Stimulated activated CD8-positive, alpha-beta memory T cell treated with anti-CD3 and anti-CD28 coated beads, Interleukin-15, amount 100 ng/mL, for 48 hours (primary cell): ENCODE results near the gene TRAPPC10.
"Not testable (repeated sequence)": the region's sequence is repeated elsewhere in the genome, so short reads cannot be mapped to it uniquely, and the experiment has no call there.

ENCODE experiments used
- DNase-seq, 2 donors: peaks; one replicate each; pipeline ENCODE4 v3.0.0-alpha.2; 2020; ENCODE audit warnings: low read depth in 2 of 2

TRAPPC10 gene

DNA sequence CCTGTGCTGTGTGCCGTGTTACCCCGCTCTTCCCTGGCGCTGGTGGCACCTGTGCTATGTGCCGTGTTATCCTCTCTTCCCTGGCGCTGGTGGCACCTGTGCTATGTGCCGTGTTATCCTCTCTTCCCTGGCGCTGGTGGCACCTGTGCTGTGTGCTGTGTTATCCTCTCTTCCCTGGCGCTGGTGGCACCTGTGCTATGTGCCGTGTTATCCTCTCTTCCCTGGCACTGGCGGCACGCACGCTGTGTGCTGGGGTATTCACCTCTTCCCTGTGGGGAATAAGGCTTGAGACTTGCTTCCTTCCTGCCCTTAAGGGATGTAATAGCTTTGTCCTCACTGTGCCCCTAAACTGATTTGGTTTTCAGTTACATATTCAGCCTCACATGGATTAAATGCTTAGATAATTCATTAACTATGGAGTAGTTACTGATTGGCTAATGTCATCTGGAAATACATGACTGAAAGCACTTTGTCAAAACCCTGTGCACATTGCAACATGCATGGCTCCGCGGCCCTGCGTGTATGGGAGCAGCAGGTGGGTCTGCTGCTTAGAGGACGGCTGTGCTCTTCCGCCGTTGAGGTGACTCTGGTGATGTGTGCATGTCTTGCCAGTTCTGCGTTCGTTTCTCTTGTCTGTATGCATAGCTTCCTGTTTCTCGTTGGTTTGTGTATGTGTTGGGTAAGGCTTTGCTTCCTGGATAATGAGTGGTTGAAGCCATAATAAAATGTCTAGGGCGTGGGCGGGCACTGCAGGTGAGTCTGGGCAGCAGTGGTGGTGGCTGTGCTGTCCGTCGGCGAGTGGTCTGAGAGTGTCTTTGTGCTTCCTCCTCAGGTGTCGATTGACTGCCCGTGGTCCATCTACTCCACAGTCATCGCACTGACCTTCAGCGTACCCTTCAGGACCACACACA is 77.1 kb downstream of the TRAPPC10 start:
- no peak for DNase-seq

DNA sequence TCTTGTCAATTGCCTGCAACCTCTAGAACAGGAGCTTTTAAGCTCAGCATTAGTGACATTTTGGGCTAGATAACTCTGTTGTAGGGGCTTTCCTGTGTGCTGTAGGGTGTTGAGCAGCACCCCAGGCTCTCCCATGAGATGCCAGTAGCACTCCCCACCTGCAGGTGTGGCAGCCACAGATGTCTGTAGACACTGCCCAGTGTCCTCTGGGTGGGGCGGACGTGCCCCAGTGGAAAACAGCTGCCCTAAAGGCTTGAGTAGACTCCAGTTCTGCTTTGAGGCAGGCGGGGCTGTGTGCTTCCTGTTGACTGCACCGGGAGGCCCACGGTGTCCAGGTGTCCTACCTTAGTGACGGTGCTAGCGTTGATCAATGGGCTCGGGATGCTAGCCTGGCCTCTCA is 78.2 kb downstream of the TRAPPC10 start:
- no peak for DNase-seq

- no peak for DNase-seq
These were observed 80.1 kb downstream of the TRAPPC10 start for GRCh38 chr21:44092211-44092610.

DNA sequence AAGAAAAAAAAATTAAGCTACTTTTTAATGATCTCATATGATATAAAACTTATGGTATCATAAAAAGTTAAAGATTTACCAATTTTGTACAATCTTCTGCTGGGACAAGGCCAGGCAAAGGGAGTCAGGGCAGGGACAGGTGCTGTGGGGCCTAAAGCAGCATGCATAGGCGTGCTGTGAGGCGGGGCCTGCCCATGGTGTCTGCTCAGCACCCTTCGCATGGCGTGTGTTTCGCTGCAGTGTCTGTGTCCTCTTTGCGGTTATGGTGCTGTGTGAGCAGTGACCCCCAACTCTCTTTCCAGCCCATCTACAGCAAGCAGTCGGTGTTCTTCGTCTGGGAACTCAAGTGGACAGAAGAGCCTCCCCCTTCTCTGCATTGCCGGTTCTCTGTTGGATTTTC is 81.7 kb downstream of the TRAPPC10 start:
- DNase-seq, result no peak

DNA sequence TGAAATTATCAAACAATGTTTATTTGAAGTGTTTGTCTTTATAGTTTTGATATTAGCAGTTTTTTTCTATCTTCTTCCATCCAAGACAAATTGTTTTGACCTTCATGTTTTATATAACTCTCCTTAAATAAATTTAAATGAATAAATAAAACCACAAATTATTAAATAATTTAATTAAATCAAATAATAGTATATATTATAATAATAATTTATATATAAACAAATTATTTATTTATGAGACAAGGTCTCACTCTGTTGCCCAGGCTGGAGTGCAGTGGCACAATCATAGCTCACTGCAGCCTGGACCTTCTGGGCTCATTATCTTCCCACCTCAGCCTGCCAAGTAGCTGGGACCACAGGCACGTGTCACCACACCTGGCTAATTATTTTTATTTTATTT is 82.7 kb downstream of the TRAPPC10 start:
- DNase-seq, result no peak

GRCh38 chr21:44098507-44098906 is 86.4 kb downstream of the TRAPPC10 start:
- not testable (repeated sequence) for DNase-seq

DNA sequence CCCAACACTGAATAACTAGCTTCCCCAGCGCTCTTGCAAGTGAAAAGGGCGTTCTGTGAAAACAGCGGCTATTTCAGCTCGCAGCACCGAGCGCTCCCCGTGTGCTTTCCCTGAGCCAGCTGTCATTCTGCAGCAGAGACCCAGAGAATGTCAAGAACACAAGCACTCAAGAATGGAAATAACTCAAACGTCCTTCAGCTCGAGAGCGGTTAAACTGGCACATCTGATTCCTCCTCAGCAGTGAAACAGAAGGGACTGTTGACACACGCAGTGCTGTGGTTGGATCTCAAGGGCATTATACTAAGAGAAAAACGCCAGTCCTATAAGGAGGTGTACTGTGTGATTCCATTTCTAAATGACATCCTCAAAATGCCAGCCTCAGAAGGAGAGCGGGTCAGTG is 86.9 kb downstream of the TRAPPC10 start:
- not testable (repeated sequence) for DNase-seq

DNA sequence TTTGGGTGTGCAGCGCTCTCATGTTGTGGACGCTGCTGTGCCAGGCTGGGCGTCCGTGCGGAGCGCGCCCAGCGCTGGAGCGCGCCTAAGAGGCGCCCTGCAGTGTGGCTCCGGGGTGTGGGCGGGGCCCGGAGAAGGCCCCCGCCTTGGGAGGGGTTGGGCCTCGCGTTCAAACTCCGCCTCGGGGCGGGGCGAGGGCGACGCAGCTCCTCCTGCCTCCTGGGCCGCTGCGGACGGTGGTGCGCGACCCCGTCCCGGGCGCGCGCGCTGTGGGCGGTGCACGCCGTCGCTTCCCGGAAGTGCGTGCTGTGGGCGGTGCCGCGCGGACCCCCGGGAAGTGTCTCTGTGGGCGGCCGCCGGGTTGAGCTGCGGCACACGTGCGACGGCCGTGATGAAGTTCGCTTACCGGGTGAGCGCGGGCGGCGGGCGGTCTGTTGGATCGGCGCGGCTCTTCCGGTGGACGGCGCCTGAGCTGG is 95.0 kb downstream of the TRAPPC10 start, which contains the start of gene PWP2:
PWP2 (plus strand) TSS at position 374 of the 476 bp plus-strand sequence; CDS start at position 392, 18 bp downstream.
- DNase-seq, result peak in 1 of 2 donors; percentile 56

DNA sequence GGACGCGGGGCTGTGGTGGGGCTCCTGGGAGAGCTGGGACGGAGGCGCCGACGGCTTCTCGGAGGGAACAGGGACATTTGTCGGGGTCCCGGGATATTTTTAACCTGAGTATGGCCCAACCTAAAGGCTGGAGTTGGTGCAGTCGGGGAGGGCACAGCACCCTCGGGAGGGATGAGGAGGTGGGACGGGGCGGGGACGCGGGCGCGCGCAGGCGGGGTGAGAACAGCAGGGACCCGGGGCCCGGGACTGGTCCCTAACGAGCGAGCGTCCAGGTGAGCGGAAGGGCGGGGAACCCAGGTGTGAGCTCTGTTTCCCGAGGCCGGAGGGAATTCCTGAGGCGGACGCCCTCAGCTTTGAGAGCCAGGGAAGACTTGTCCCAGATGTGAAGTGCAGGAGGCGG is 95.5 kb downstream of the TRAPPC10 start:
- not testable (repeated sequence) for DNase-seq

- DNase-seq, result not testable (repeated sequence)
These were observed 101.7 kb downstream of the TRAPPC10 start for GRCh38 chr21:44113702-44114371.

- DNase-seq, result not testable (repeated sequence)
These were observed 110.0 kb downstream of the TRAPPC10 start for GRCh38 chr21:44122131-44122530.

DNA sequence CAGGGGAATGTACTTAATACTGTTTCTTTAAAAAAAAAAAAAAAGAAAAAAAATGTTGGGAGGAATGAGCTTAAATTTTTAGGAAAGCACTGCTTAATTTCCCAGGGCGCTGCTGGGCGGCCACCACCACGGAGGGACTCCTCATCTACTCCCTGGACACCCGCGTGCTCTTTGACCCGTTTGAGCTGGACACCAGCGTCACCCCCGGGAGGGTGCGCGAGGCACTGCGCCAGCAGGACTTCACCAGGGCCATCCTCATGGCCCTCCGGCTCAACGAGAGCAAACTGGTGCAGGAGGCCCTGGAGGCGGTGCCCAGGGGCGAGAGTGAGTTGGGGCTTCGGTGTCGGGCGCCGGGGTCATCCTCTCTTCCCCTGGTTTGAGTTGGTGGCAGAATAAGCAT is 115.7 kb downstream of the TRAPPC10 start:
- DNase-seq, result not testable (repeated sequence)

- not testable (repeated sequence) for DNase-seq
These were observed 121.6 kb downstream of the TRAPPC10 start for GRCh38 chr21:44133715-44134057.

DNA sequence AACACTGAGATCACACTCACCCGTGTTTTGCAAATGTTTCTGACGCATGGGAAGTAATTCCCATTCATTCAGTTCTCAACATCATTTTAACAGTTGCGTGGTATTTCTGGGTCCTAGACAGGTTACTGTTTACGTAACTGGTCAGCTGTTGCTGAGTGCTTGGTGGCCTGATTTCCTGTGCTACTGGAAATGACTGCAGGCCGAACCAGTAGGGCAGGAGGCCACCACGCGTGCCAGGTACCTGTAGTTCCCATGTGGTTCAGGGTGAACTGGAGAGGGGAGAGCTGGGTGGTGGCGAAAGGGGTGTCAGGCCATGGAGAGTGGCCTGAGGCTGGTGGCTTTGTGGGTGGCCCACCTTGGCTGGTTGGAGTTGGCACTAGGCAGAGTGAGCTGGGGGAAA is 122.6 kb downstream of the TRAPPC10 start:
- DNase-seq, result not testable (repeated sequence)

DNA sequence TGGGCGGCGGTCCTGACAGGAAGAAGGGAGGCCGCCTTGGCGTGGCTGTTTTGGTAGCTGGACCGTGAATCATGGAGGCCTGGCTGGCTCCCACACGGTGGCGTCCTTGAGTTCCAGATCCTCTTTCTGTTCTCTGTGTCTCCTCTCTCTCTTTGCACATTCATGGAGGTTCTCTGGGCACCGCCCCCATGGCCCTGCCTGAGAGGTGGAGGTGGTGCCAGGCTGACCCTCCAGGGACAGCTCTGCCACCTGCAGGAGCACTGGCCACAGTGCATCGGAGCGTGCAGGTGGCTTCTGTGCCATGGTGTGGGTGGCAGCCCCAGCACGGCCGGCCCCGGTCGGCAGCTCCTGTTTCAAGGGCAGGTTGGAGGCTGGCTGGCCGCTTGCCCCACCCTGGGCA is 125.9 kb downstream of the TRAPPC10 start:
- not testable (repeated sequence) for DNase-seq

GRCh38 chr21:44139787-44140551 is 127.9 kb downstream of the TRAPPC10 start:
- DNase-seq, result not testable (repeated sequence)

DNA sequence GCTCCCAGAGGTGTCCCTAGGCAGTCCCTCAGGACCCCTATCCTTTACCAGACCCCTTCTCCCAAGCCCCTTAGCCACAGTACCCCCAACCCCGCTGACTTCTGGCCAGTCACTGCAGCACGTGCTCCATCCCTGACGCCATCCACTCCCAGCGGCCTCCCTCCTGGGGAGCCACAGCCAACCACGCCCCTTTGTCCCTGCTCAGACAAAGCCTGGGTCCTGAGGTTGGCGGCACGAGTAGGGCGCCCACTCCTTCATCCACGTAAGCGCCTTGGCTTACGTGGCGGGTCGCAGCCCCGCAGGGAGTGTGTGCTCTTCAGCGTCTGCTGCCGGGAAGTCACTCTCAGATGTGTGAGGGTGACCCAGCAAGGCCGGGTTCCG is 128.4 kb downstream of the TRAPPC10 start:
- DNase-seq, result not testable (repeated sequence)

DNA sequence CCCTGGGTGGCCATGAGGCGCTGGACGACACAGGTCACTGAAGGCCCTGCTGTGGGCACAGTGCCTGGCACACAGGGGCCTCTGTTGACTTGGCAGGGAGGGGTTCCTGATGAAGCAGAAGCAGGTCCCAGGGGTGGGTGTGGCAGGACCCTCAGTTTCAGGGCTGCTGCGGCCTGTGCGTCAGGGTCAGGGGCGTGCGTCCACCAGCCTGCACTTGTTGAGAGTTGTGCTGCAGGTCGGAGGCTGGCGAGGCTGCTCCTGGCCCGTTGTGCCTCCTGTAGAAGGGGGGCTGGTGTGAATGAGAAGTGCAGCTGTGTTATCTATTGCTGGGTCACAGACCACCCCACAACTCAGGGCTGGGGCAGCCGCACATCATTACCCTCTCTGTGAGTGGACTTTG is 130.4 kb downstream of the TRAPPC10 start:
- DNase-seq, result not testable (repeated sequence)

GRCh38 chr21:44143380-44143779 is 131.3 kb downstream of the TRAPPC10 start:
- DNase-seq, result peak in 1 of 2 donors; percentile 23

GRCh38 chr21:44143996-44144395 is 131.9 kb downstream of the TRAPPC10 start:
- not testable (repeated sequence) for DNase-seq

- DNase-seq, result not testable (repeated sequence)
These were observed 132.9 kb downstream of the TRAPPC10 start for GRCh38 chr21:44144784-44145602.
